K562 (cell line): ENCODE data around the gene EFEMP2. TPM values are rescaled to one million over a fixed set of nuclear protein-coding genes. Genes with fewer than 3 reads are reported as not detected.

Source experiments
- BCLAF1 ChIP-seq, 2 experiments: fragments of 450-650 bp in 1 of 2; IDR thresholded peaks; 2 replicates each; pipeline ENCODE4 v1.6.1; 2011 to 2017; ENCODE audit warnings: low read depth in 2 of 2, antibody characterized with exemption in 1 of 2, borderline replicate concordance in 1 of 2, low read length in 1 of 2, mild to moderate bottlenecking in 1 of 2, mixed read lengths in 1 of 2; ENCODE audit not compliant: control insufficient read depth in 1 of 2
- CHCHD3 ChIP-seq: fragments of 250-450 bp; sonication (Bioruptor Pico); IDR thresholded peaks from 2 replicates; pipeline ENCODE4 v2.1.2; 2022; ENCODE audit warnings: mild to moderate bottlenecking
- CHD1 ChIP-seq: fragments of 200-600 bp; sonication (generic); IDR thresholded peaks from one replicate; pipeline ENCODE4 v1.6.1; 2012; ENCODE audit warnings: mild to moderate bottlenecking, moderate library complexity, low read length, inconsistent platforms
- ETV5 ChIP-seq: sonication (generic); formaldehyde crosslinking; IDR thresholded peaks from 2 replicates; pipeline ENCODE4 v1.4.0; 2020; ENCODE audit warnings: low read depth, mild to moderate bottlenecking, missing genetic modification reagents
- FOXP4 ChIP-seq: sonication (generic); formaldehyde crosslinking; IDR thresholded peaks from 2 replicates; pipeline ENCODE4 v1.8.0; 2022; ENCODE audit warnings: mild to moderate bottlenecking, missing genetic modification reagents, borderline replicate concordance
- GTF2F1 ChIP-seq: IDR thresholded peaks from 2 replicates; pipeline ENCODE4 v1.6.1; 2011; ENCODE audit warnings: low read depth, low read length, improper control_type of control experiment
- KDM2B ChIP-seq: fragments of 250-450 bp; sonication (Bioruptor Pico); IDR thresholded peaks from 2 replicates; pipeline ENCODE4 v1.8.0; 2021; ENCODE audit warnings: mild to moderate bottlenecking, moderate library complexity
- MCM5 ChIP-seq: fragments of 450-650 bp; IDR thresholded peaks from 2 replicates; pipeline ENCODE4 v1.6.1; 2016; ENCODE audit warnings: low read depth
- MECOM ChIP-seq: fragments of 250-450 bp; sonication (Bioruptor Pico); IDR thresholded peaks from 2 replicates; pipeline ENCODE4 v1.8.0; 2022; ENCODE audit warnings: inconsistent platforms
- MXI1 ChIP-seq: IDR thresholded peaks from 2 replicates; pipeline ENCODE4 v1.6.1; 2011; ENCODE audit warnings: low read depth, mild to moderate bottlenecking, improper control_type of control experiment, low read length
- RAD21 ChIP-seq, 2 experiments: fragments of 250-450 bp in 1 of 2; fragments of 450-650 bp in 1 of 2; sonication (Bioruptor Pico) in 1 of 2; formaldehyde crosslinking in 1 of 2; IDR thresholded peaks in 1 of 2; conservative IDR thresholded peaks in 1 of 2; 2 replicates each; pipeline versions ENCODE4 v1.4.0 to v1.8.0; 2020 to 2022; ENCODE audit warnings: mild to moderate bottlenecking in 2 of 2, moderate library complexity in 1 of 2
- RERE ChIP-seq: sonication (generic); formaldehyde crosslinking; IDR thresholded peaks from 2 replicates; pipeline ENCODE4 v1.8.0; 2023; ENCODE audit warnings: missing genetic modification reagents, mild to moderate bottlenecking, borderline replicate concordance
- RFX1 ChIP-seq: fragments of 450-650 bp; IDR thresholded peaks from 2 replicates; pipeline ENCODE4 v1.6.1; 2016; ENCODE audit warnings: mild to moderate bottlenecking, moderate library complexity
- SREBF2 ChIP-seq: sonication (generic); formaldehyde crosslinking; IDR thresholded peaks from 2 replicates; pipeline ENCODE4 v1.4.0; 2020; ENCODE audit warnings: mild to moderate bottlenecking, missing genetic modification reagents
- TAL1 ChIP-seq: fragments of 450-650 bp; IDR thresholded peaks from 2 replicates; pipeline ENCODE4 v1.6.1; 2016; ENCODE audit warnings: mild to moderate bottlenecking
- TEAD2 ChIP-seq: fragments of 450-650 bp; IDR thresholded peaks from 2 replicates; pipeline ENCODE4 v1.6.1; 2016; ENCODE audit warnings: missing genetic modification characterization, control low read depth, missing compliant biosample characterization
- ZNF224 ChIP-seq: sonication (generic); formaldehyde crosslinking; IDR thresholded peaks from 2 replicates; pipeline ENCODE4 v1.8.0; 2022; ENCODE audit warnings: mild to moderate bottlenecking, missing genetic modification reagents
- polyA plus RNA-seq, 8 experiments: library from polyadenylated mRNA; depleted of rRNA in 4 of 8; stranded (reverse) in 5 of 8; unstranded in 3 of 8; fragments of >200 nt; fragmentation: Nextera tagmentation in 2 of 8; fragmentation: Illumina TruSeq in 1 of 8; extraction: Ambion mirVana in 2 of 8; extraction: Trizol in 1 of 8; gene quantifications; 2 replicates each; pipeline versions ENCODE4 v1.2.1 to v1.2.3, GENCODE V29; 2011 to 2014; ENCODE audit warnings: inconsistent platforms in 1 of 8, missing spikeins in 1 of 8
- total RNA-seq, 7 experiments: library from RNA; depleted of rRNA in 6 of 7; stranded (reverse); fragments of >200 nt in 6 of 7; fragmentation: Illumina TruSeq in 2 of 7; extraction: Trizol in 2 of 7; gene quantifications; 2 replicates each; pipeline versions ENCODE4 v1.2.1 to v1.2.3, GENCODE V29; 2011 to 2021; ENCODE audit warnings: low replicate concordance in 1 of 7

The EFEMP2 gene
- total and polyA plus RNA-seq, 9 of the 15 experiments (the other 6 are each of a cell fraction or from before 2014, with no cell fraction given), result 0.07 to 2.9 (median 0.69) TPM; not detected in 1

GRCh38 chr11:65888163-65888814, 15.7 kb upstream of the EFEMP2 start, which contains the start of gene FIBP (continued):
- TF ChIP-seq BCLAF1 (IDR thresholded peaks at IDR 0.05; ENCODE audit: borderline replicate concordance in 1 of 2, control insufficient read depth in 1 of 2, low read depth in 2 of 2, low read length in 1 of 2), result no peak
- no peak for TF ChIP-seq CHD1
- TF ChIP-seq KDM2B, result no peak
- no peak for TF ChIP-seq TEAD2 (tag)
- no peak for TF ChIP-seq TAL1
- no peak for TF ChIP-seq ZNF224 (CRISPR knock-in tag)
- no peak for TF ChIP-seq MXI1
- TF ChIP-seq MCM5, result no peak
- no peak for TF ChIP-seq RFX1
- TF ChIP-seq MECOM (CRISPR knock-in tag), result no peak
- TF ChIP-seq RAD21 (CRISPR knock-in tag; conservative IDR thresholded peaks at IDR 0.05 in 1 of 2, IDR thresholded peaks at IDR 0.05 in 1 of 2), result peak; percentile 60 to 67
- 0 out of 2 replicates have a peak, but pooled peaks have one; percentile 81 for TF ChIP-seq RERE (CRISPR knock-in tag)
- TF ChIP-seq ETV5 (CRISPR knock-in tag), result peak; percentile 93
- TF ChIP-seq GTF2F1, result no peak; the same call in 1 of the 2 replicates
- TF ChIP-seq CHCHD3 (CRISPR knock-in tag), result no peak
- TF ChIP-seq SREBF2 (CRISPR knock-in tag), result no peak
- no peak; the same call in 1 of the 2 replicates for TF ChIP-seq FOXP4 (CRISPR knock-in tag)
